Brain microvascular endothelial cell (primary cell): Measurements from ENCODE around the gene ANTXR1.

Experiments used
- DNase-seq: peaks from one replicate; pipeline ENCODE4 v3.0.0-alpha.2; 2020
- H3K27ac ChIP-seq: fragments of 250-450 bp; sonication (Bioruptor Pico); 2 replicates; pipeline ENCODE4 v1.5.1; 2020; ENCODE audit warnings: mild to moderate bottlenecking, moderate library complexity
- H3K27me3 ChIP-seq: fragments of 250-450 bp; sonication (Bioruptor Pico); replicated peaks from 2 replicates; pipeline ENCODE4 v1.5.1; 2020; ENCODE audit warnings: mild to moderate bottlenecking
- H3K36me3 ChIP-seq: fragments of 250-450 bp; sonication (Bioruptor Pico); replicated peaks from 2 replicates; pipeline ENCODE4 v1.5.1; 2020; ENCODE audit warnings: mild to moderate bottlenecking
- H3K4me3 ChIP-seq: 2 replicates; pipeline ENCODE4 v1.5.1; 2011; ENCODE audit warnings: low read depth, mild to moderate bottlenecking, control low read depth, low read length, moderate library complexity
- in situ Hi-C: cut with HindIII; loops from 2 replicates; pipeline ENCODE4 v1.10.0; 2017; ENCODE audit warnings: low sequenced_read_pairs, low pct_ligation_motif_present
- TF ChIP-seq, protein P1 (sequence below): IDR thresholded peaks from 2 replicates; pipeline ENCODE4 v1.5.1; 2011; ENCODE audit warnings: low read depth, mild to moderate bottlenecking, moderate library complexity, low read length, control low read depth, inconsistent platforms; ENCODE audit errors: missing control alignments

Gene ANTXR1

DNA sequence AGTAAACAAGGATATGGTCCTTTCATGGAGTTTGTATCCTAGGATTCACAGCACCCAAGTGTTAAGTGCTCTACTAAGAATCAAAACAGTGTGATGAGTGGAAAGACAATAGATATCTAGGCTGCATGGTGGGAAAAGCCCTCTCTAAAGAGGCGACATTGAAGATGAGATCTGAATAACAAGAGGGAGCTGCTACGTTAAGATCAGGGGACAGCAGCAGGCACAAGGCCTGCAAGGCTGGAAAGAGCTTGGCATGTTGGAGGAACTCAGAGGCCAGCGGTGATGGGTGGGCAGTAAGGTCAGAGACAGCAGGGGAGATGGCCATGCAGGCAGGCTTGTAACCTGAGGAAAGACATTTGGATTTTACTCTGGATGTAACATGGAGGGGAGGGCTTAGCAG lies 196.5 kb downstream of the ANTXR1 start:
- TF ChIP-seq, protein P1, sequence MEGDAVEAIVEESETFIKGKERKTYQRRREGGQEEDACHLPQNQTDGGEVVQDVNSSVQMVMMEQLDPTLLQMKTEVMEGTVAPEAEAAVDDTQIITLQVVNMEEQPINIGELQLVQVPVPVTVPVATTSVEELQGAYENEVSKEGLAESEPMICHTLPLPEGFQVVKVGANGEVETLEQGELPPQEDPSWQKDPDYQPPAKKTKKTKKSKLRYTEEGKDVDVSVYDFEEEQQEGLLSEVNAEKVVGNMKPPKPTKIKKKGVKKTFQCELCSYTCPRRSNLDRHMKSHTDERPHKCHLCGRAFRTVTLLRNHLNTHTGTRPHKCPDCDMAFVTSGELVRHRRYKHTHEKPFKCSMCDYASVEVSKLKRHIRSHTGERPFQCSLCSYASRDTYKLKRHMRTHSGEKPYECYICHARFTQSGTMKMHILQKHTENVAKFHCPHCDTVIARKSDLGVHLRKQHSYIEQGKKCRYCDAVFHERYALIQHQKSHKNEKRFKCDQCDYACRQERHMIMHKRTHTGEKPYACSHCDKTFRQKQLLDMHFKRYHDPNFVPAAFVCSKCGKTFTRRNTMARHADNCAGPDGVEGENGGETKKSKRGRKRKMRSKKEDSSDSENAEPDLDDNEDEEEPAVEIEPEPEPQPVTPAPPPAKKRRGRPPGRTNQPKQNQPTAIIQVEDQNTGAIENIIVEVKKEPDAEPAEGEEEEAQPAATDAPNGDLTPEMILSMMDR: no peak

DNA sequence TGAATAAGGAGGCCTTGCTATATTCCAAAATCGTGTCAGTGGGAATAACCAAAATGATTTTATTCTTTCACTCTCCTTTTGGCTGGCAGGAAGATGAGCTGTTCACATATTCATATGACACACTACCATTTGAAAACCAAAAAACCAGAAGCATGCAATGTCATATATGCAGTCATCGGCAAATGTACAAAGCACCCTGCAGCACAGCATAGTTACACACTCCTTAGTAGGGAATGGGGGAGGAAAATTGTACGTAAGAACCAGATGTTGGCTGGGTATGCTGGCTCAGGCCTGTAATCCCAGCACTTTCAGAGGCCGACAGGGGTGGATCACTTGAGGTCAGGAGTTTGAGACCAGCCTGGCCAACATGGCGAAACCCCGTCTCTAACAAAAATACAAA lies 197.4 kb downstream of the ANTXR1 start:
- no peak for DNase-seq

More for the DNA sequence above, 196.5 kb downstream of the ANTXR1 start:
- in situ Hi-C loops: no loop called here
- Histone ChIP-seq H3K27me3 (no peaks in the 10 kb centered on the region), H3K4me3 (no peak overlapping the region), H3K36me3 (no peaks in the 10 kb centered on the region), H3K27ac (no peak overlapping the region)
- DNase-seq: no peak

DNA sequence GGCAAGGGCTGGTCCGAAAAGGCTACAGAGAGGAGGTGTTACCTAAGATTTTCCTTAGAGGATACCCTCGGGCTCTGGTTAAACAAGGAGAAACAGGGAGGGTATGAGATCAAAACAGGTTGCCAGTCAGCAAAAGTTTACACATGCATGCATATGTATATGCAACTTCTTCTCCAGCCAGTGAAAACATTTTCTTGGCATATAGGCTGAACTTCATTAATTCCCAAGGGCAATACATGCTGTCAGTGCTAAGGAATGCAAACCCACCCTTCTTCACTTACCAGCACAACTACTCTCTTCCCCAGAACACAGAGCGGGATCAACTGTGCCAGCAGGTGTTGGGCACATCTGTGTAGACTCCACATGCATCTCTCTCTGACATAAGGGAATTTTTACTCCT lies 198.1 kb downstream of the ANTXR1 start:
- no peak for DNase-seq
- H3K4me3 ChIP-seq: no peak overlapping the region
- TF ChIP-seq, protein P1: no peak
- in situ Hi-C loops: no loop called here
- no peaks in the 10 kb centered on the region for H3K27me3 ChIP-seq
- H3K36me3 ChIP-seq: no peaks in the 10 kb centered on the region
- no peak overlapping the region for H3K27ac ChIP-seq

More for the DNA sequence above, 197.4 kb downstream of the ANTXR1 start:
- TF ChIP-seq, protein P1: no peak
- Histone ChIP-seq H3K4me3 (no peak overlapping the region), H3K36me3 (no peaks in the 10 kb centered on the region), H3K27me3 (no peaks in the 10 kb centered on the region), H3K27ac (no peak overlapping the region)
- in situ Hi-C loops: no loop called here

DNA sequence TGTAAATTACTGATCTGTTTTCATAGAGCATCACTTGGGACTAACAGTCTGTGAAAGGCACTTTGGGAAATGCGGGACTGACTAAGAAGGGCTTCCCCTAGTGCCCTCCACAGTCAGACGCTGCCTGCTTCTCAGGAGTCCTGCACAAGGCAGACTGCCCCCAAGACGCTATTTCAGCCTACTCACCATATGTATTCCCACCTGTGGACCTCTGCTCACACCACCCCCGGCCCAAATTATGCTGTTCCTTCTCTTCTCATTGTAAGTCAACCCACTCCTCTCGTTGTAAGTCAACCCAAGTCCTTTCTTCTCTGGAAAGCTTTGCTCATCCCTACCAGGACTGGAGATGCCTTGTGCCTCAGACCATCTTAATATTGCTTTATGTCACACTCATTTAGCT lies 198.7 kb downstream of the ANTXR1 start:
- H3K27ac ChIP-seq: no peak overlapping the region
- in situ Hi-C loops: no loop called here

DNA sequence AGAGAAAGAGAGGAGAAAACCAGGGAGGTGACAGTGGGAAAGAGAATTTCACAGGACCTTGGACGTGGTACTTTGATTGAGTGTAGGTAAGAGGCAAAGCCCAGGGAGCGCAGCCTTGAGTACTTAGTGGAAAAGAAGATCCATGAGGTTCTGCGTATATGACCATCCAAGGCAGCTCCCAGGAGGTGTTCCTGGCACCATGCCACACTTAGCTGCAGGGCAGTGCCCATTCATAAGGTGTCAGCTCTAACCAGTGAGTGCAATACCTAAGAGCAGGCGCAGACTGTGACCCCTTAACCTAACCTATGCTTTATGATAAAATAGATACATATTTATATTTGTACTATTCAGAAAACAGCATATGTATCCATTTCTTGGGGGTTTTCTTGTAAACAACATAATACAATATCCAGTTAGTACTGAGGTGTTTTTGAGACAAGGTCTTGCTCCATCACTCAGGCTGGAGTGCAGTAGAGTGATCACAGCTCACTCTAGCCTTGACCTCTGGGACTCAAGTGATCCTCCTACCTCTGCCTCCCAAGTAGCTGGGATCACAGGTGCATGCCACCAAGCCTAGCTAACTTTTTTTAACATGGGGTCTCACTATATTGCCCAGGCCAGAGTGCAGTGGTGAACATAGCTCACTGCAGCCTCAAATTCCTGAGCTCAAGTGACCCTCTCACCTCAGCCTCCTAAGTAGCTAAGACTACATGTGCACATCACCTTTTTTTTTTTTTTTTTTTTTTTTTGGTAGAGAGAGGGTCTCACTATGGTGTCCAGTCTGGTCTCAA lies 199.5 kb downstream of the ANTXR1 start:
- TF ChIP-seq, protein P1: no peak
- no peaks in the 10 kb centered on the region for H3K36me3 ChIP-seq
- in situ Hi-C loops: no loop called here
- no peak for DNase-seq
- H3K4me3 ChIP-seq: no peak overlapping the region
- H3K27me3 ChIP-seq: no peaks in the 10 kb centered on the region
- no peak overlapping the region for H3K27ac ChIP-seq

More for the DNA sequence above, 198.7 kb downstream of the ANTXR1 start:
- TF ChIP-seq, protein P1: no peak
- no peaks in the 10 kb centered on the region for H3K27me3 ChIP-seq
- H3K36me3 ChIP-seq: no peaks in the 10 kb centered on the region
- DNase-seq: no peak
- no peak overlapping the region for H3K4me3 ChIP-seq

DNA sequence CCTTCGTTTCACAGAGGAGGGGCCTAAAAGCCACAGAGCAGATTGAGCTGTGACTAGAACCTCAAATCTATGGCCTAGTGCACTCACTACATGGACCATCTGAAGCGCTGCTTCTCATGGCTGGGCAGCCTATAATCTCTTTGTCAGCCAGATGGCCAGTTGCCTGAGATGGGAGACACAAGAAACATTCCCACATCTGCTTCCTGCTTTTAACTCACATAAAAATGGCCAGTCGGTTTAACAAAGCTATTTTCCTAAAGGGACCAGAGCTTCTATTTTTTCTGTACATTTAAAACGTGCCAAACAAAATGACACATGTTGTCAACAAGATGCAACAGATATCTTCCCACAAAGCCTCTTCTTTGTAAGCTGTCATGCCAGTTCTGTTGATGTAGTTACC lies 200.2 kb downstream of the ANTXR1 start:
- in situ Hi-C loops: no loop called here
- Histone ChIP-seq H3K27me3 (no peaks in the 10 kb centered on the region), H3K4me3 (no peak overlapping the region), H3K27ac (no peak overlapping the region), H3K36me3 (no peaks in the 10 kb centered on the region)
- no peak for DNase-seq
- TF ChIP-seq, protein P1: no peak
